ENCODE results near the gene PODNL1.

Gene PODNL1

DNA sequence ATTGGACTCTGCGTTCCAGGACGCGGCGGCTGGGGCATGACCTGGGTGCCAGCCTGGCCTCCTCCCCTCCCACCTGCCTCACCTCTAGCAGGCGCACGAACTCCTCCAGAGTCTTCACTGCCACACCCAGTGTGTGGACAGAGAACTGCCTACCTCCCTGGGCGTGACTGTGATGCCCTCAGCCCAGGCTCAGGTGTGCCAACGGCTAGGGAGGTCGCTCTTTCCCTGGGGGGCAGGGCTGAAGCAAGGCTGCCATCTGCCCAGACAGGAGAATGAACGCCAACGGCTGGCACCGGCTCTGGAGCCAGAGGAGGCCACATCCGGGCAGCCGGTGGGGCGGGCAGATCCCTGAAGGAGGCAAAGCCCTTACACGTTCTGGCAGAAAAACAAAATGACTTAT, 49.9 kb downstream of the PODNL1 start:
- Histone ChIP-seq H3K4me3 (ENCODE audit: low read depth, low read length) (no peak overlapping the region), H3K4me1 (ENCODE audit: control insufficient read depth, insufficient read depth, low read length, unreplicated experiment) (no peaks in the 10 kb centered on the region), H2AFZ (ENCODE audit: low read length, unreplicated experiment) (no peak overlapping the region), H3K27ac (ENCODE audit: low read depth, low read length) (no peak overlapping the region), H3K27me3 (ENCODE audit: insufficient read depth, low read length) (no peaks in the 10 kb centered on the region), H3K36me3 (ENCODE audit: insufficient read depth, low read length) (no peaks in the 10 kb centered on the region), H3K79me2 (ENCODE audit: control insufficient read depth, insufficient read depth, low read length, unreplicated experiment) (no peaks in the 10 kb centered on the region)

DNA sequence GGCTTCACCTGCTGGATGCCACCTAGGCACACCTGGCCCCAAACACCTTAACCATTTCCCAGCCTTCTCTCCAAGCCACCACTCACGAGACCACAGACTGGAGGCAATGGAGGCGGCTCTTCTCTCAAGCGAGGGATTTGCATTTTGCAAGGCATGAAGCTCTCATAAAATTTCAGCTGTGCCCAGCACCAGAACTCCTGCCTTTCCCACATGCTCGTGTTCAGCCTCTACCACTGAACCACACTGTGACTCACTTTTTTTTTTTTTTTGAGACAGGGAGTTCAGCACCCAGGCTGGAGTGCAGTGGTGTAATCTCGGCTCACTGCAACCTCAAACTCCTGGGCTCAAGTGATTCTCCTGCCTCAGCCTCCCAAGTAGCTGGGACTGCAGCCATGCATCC, 50.7 kb downstream of the PODNL1 start:
- no peak overlapping the region for H2AFZ ChIP-seq (ENCODE audit: low read length, unreplicated experiment)
- H3K36me3 ChIP-seq (ENCODE audit: insufficient read depth, low read length) = no peaks in the 10 kb centered on the region
- no peak overlapping the region for H3K4me3 ChIP-seq (ENCODE audit: low read depth, low read length)
- no peaks in the 10 kb centered on the region for H3K4me1 ChIP-seq (ENCODE audit: control insufficient read depth, insufficient read depth, low read length, unreplicated experiment)
- H3K27me3 ChIP-seq (ENCODE audit: insufficient read depth, low read length) = no peaks in the 10 kb centered on the region
- H3K27ac ChIP-seq (ENCODE audit: low read depth, low read length) = no peak overlapping the region
- no peaks in the 10 kb centered on the region for H3K79me2 ChIP-seq (ENCODE audit: control insufficient read depth, insufficient read depth, low read length, unreplicated experiment)

DNA sequence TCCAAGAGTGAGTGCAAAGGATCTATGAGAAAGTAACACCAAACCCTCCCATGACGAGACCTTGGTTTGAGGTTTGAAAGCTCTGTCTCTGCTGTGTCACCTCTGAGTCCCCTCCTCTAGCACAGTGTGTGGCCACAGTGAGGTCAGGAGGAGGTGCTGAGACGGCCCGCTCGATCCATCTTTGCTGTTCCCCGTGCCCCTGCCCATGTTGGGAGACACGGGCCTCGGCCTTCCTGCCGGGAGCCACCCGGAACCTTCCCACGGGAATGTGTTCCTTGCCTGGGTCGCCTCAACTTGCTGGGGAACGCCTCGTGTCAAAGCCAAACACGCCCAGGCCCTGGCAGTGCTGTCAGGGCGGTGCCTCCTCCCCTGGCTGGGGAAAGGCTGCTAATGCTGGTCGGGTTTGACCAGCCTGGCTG, 51.2 kb downstream of the PODNL1 start:
- Histone ChIP-seq H3K79me2 (ENCODE audit: control insufficient read depth, insufficient read depth, low read length, unreplicated experiment) (no peaks in the 10 kb centered on the region), H2AFZ (ENCODE audit: low read length, unreplicated experiment) (no peak overlapping the region), H3K36me3 (ENCODE audit: insufficient read depth, low read length) (no peaks in the 10 kb centered on the region), H3K27ac (ENCODE audit: low read depth, low read length) (no peak overlapping the region), H3K27me3 (ENCODE audit: insufficient read depth, low read length) (no peaks in the 10 kb centered on the region), H3K4me1 (ENCODE audit: control insufficient read depth, insufficient read depth, low read length, unreplicated experiment) (peaks cover 2% of the 10 kb centered on the region), H3K4me3 (ENCODE audit: low read depth, low read length) (no peak overlapping the region)

DNA sequence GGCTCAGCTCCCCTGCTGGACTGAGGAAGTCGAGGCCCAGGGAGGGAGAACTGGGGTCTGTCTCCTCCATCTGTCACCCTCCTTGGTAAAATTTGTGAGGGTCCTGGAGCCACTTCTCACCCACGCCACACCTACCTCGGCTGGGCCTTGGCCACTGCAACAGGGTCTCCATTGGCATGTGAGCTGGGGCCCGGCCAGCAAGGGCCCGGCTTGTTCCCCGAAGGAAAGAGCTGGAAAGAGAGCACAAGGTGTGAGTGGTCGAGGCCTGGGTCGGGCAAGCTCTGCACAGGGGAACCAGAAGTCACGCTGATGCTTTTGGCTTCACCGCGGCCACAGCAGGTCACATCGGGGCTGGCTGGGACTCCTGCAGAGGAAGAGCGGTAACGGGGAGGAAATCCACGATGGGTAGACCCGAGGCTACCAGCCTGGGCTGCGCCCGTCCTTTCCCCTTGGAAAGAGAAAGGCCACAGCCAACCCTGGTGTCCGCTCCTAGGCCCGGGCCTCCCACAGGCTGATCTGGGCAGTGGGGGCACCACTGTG, 52.3 kb downstream of the PODNL1 start:
- Histone ChIP-seq H3K27ac (ENCODE audit: low read depth, low read length) (no peak overlapping the region), H3K36me3 (ENCODE audit: insufficient read depth, low read length) (no peaks in the 10 kb centered on the region), H3K79me2 (ENCODE audit: control insufficient read depth, insufficient read depth, low read length, unreplicated experiment) (no peaks in the 10 kb centered on the region), H3K27me3 (ENCODE audit: insufficient read depth, low read length) (no peaks in the 10 kb centered on the region), H3K4me3 (ENCODE audit: low read depth, low read length) (no peak overlapping the region), H2AFZ (ENCODE audit: low read length, unreplicated experiment) (no peak overlapping the region), H3K4me1 (ENCODE audit: control insufficient read depth, insufficient read depth, low read length, unreplicated experiment) (peaks cover 13% of the 10 kb centered on the region)

DNA sequence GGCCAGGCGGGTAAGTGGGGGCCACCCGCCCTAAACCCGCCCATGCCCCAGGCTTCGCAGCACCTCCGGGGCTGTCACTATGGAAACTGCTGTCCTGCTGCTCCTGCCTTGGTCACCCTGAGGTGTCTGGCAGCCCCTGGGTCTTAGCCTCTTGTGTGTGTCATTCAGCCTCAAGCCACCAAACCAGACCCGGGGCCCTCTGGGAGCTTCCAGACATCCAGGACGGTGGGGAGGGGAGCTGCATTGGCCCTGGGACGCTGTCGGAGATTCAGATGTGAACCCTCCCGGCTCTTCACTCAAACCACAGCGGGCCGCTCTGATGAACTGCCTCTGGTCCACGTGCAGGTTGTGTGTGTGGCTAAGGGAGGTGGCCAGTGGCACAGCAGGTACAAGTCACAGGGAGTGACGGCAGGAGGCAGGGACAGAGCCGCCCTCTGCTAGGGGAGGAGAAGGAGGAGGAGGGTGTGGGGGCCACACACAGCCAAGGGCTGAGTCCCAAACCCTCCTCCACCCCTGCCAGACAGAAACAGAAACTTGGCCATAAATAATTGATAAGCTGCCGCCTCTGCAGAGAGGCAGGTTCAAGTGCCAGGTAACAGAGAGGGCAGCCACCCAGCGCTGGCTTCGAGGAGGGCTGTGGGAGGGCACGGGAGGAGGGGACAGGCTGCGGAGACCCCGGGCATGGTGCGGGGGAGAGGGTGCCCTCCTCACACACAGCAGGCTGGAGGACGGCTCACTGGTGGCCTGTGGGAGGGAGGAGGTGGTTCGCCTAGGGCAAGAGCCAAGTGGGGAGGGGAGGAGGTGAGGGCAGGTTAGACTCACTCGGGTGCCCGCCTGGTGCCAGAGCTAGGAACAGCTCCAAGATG, 53.3 kb downstream of the PODNL1 start:
- H2AFZ ChIP-seq (ENCODE audit: low read length, unreplicated experiment) = no peak overlapping the region
- no peaks in the 10 kb centered on the region for H3K36me3 ChIP-seq (ENCODE audit: insufficient read depth, low read length)
- no peak overlapping the region for H3K4me3 ChIP-seq (ENCODE audit: low read depth, low read length)
- H3K27me3 ChIP-seq (ENCODE audit: insufficient read depth, low read length) = no peaks in the 10 kb centered on the region
- H3K4me1 ChIP-seq (ENCODE audit: control insufficient read depth, insufficient read depth, low read length, unreplicated experiment) = peaks cover 20% of the 10 kb centered on the region
- no peaks in the 10 kb centered on the region for H3K79me2 ChIP-seq (ENCODE audit: control insufficient read depth, insufficient read depth, low read length, unreplicated experiment)
- H3K27ac ChIP-seq (ENCODE audit: low read depth, low read length) = no peak overlapping the region

DNA sequence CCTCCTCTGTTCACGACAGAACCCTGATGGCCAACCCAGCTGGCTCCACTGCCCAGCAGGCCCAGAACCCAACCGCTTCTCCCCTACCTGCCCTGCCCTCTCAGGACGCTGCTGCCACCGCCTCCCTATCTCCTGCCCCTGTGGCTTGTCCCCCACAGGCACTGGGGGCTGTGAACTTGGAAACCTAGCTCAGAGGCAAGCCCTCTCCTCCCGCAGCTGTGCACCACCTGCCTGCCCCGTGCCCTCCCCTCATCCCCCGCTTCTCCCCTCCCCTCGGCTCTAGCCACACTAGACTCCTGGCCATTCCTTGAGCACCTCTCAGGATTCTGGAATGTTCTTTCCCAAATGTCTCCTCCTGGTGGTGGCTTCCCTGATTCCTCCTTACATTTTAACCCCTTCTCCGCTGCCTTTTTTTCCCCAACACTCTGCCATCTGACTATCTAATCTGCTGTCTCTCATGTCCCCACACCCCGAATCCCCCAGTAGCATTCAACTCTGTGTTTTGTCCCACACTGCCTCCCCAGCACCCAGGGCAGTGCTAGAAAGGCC, 54.6 kb downstream of the PODNL1 start:
- Histone ChIP-seq H3K4me1 (ENCODE audit: control insufficient read depth, insufficient read depth, low read length, unreplicated experiment) (peaks cover 20% of the 10 kb centered on the region), H3K79me2 (ENCODE audit: control insufficient read depth, insufficient read depth, low read length, unreplicated experiment) (no peaks in the 10 kb centered on the region), H2AFZ (ENCODE audit: low read length, unreplicated experiment) (no peak overlapping the region), H3K27me3 (ENCODE audit: insufficient read depth, low read length) (no peaks in the 10 kb centered on the region), H3K27ac (ENCODE audit: low read depth, low read length) (no peak overlapping the region), H3K4me3 (ENCODE audit: low read depth, low read length) (no peak overlapping the region), H3K36me3 (ENCODE audit: insufficient read depth, low read length) (no peaks in the 10 kb centered on the region)

DNA sequence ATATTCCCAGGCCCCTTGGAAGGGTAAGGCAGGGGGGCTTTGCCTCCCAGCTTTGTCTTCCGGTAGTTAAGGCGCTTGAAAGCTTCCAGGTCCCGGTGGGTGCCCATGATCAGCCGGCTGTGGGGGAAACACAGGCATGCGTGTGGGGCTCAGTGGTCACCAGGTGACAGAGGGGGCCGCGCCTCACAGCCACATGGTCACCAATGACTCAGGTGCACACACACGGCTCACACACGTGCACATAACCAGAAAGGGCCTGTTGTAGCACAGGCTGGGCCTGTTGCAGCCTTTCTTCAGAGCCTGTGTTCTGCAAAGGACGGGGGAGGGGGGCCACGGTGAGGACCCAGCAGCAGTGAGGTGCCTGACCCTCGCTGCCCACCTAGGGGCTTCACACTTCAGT, 55.4 kb downstream of the PODNL1 start:
- H3K4me1 ChIP-seq (ENCODE audit: control insufficient read depth, insufficient read depth, low read length, unreplicated experiment) = peaks cover 20% of the 10 kb centered on the region
- no peak overlapping the region for H2AFZ ChIP-seq (ENCODE audit: low read length, unreplicated experiment)
- no peak overlapping the region for H3K27ac ChIP-seq (ENCODE audit: low read depth, low read length)
- no peak overlapping the region for H3K4me3 ChIP-seq (ENCODE audit: low read depth, low read length)
- H3K36me3 ChIP-seq (ENCODE audit: insufficient read depth, low read length) = no peaks in the 10 kb centered on the region
- no peaks in the 10 kb centered on the region for H3K27me3 ChIP-seq (ENCODE audit: insufficient read depth, low read length)
- H3K79me2 ChIP-seq (ENCODE audit: control insufficient read depth, insufficient read depth, low read length, unreplicated experiment) = no peaks in the 10 kb centered on the region

DNA sequence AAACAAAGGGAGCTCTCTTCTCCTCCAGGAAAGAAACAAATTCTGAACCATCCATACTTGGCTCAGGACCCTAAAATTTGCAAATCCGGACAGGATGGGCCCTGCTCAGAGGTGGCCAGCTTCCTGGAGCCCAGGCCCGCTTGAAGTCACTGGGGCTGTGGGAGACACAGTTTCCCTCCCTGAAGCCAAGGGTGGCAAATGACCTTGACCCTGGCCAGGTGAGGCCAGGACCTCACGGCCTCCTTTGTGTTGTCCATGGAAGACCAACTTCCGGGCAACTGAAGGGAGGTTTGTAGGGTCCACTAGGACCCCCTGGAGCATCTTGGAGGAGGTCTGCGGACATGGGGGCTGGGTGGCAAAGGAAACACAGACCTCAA, 55.8 kb downstream of the PODNL1 start:
- peaks cover 20% of the 10 kb centered on the region for H3K4me1 ChIP-seq (ENCODE audit: control insufficient read depth, insufficient read depth, low read length, unreplicated experiment)
- H3K4me3 ChIP-seq (ENCODE audit: low read depth, low read length) = no peak overlapping the region
- H3K79me2 ChIP-seq (ENCODE audit: control insufficient read depth, insufficient read depth, low read length, unreplicated experiment) = no peaks in the 10 kb centered on the region
- H2AFZ ChIP-seq (ENCODE audit: low read length, unreplicated experiment) = no peak overlapping the region
- H3K27me3 ChIP-seq (ENCODE audit: insufficient read depth, low read length) = no peaks in the 10 kb centered on the region
- H3K27ac ChIP-seq (ENCODE audit: low read depth, low read length) = no peak overlapping the region
- no peaks in the 10 kb centered on the region for H3K36me3 ChIP-seq (ENCODE audit: insufficient read depth, low read length)

DNA sequence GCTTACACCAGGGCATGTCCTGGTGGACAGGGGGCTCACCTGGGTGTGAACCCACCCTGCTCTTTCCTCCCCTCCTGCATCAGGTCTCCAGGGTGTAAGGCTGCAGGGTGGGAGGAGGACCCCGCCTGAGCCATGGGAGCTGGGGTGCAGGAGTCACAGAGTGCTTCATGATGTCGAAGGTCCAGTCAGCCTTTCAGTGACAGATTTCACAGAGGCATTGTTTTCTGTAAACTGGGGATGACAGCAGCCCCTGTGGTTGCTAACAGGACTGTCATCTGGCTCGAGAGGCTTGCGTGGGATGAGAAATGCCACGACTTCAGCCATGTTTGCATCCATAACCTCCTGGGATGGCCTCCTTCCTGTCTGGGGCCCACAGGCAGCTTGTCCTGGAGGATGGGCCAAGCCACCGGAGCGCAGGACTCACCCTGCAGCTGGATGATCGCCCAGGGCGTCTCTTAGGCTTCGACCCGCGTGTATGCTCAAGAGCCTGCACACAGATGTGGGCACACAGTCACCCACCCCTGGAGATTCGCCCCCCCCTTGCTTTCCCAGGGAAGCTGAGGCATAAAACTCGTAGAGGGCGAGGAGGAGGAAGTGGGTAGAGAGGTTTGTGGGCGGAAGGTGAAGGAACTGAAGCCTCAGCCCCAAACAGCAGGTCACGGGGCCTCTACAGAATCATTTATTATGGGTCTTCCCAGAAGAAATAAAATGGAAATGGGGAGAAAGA, 56.4 kb downstream of the PODNL1 start:
- Histone ChIP-seq H3K79me2 (ENCODE audit: control insufficient read depth, insufficient read depth, low read length, unreplicated experiment) (no peaks in the 10 kb centered on the region), H3K4me1 (ENCODE audit: control insufficient read depth, insufficient read depth, low read length, unreplicated experiment) (peaks cover 20% of the 10 kb centered on the region), H3K27ac (ENCODE audit: low read depth, low read length) (no peak overlapping the region; the same call in 1 of the 2 replicates), H3K27me3 (ENCODE audit: insufficient read depth, low read length) (no peaks in the 10 kb centered on the region), H3K4me3 (ENCODE audit: low read depth, low read length) (no peak overlapping the region), H2AFZ (ENCODE audit: low read length, unreplicated experiment) (no peak overlapping the region), H3K36me3 (ENCODE audit: insufficient read depth, low read length) (no peaks in the 10 kb centered on the region)

DNA sequence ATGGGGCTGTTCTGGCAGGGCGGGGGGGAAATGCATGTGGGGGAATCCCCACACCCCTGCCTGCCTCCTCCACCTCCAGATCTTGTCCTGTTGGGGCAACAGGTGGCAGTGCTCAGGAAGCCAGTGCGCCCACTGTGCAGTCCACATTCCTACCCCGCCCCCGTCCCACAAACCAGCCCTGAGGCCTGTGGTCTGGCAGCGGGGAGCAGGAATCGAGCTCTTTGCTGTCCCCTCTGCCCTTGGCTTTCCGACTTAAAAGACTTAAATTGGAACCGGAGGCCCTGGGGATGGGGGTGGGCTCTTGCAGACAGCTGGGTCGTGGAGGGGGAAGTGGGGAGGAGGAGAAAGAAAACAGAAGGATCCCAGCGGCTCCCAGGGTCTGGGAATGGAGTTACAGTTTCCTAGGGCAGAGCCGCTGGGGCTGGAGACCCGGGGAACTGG, 56.9 kb downstream of the PODNL1 start:
- no peak overlapping the region for H2AFZ ChIP-seq (ENCODE audit: low read length, unreplicated experiment)
- H3K36me3 ChIP-seq (ENCODE audit: insufficient read depth, low read length) = no peaks in the 10 kb centered on the region
- H3K4me1 ChIP-seq (ENCODE audit: control insufficient read depth, insufficient read depth, low read length, unreplicated experiment) = peaks cover 20% of the 10 kb centered on the region
- no peaks in the 10 kb centered on the region for H3K79me2 ChIP-seq (ENCODE audit: control insufficient read depth, insufficient read depth, low read length, unreplicated experiment)
- no peaks in the 10 kb centered on the region for H3K27me3 ChIP-seq (ENCODE audit: insufficient read depth, low read length)
- no peak overlapping the region for H3K4me3 ChIP-seq (ENCODE audit: low read depth, low read length)
- H3K27ac ChIP-seq (ENCODE audit: low read depth, low read length) = no peak overlapping the region

All from ACC112 (cell line).